T-cell (primary cell): ENCODE results near the gene NUP188. TPM values are rescaled to one million over a fixed set of nuclear protein-coding genes. Genes with fewer than 3 reads are reported as not detected.

Source experiments
- ATAC-seq, 4 experiments: fragments of 200-7000 bp in 3 of 4; fragments of 150-1000 bp in 1 of 4; cut with Tn5 transposase; replicated peaks in 1 of 4; 1 replicate in 3 of 4; 2 replicates in 1 of 4; pipeline ENCODE4 v1.10.0; 2021; ENCODE audit warnings: moderate library complexity in 3 of 4, mild to moderate bottlenecking in 2 of 4, moderate number of reproducible peaks in 1 of 4
- CTCF ChIA-PET, 2 donors: fragments of 300-600 bp; sonication (Branson Sonifier 250); formaldehyde crosslinking; loops; one replicate each; lab custom pipeline; 2022; ENCODE audit warnings: antibody characterized with exemption in 2 of 2; lab: Charles Lee
- POLR2A ChIA-PET, 2 donors: fragments of 300-600 bp; sonication (Branson Sonifier 250); formaldehyde crosslinking; loops; one replicate each; lab custom pipeline; 2022; ENCODE audit warnings: antibody characterized with exemption in 2 of 2; lab: Charles Lee
- DNase-seq, 35 experiments: peaks; one replicate each; pipeline versions ENCODE4 v3.0.0 to v3.0.0-alpha.2; 2013 to 2023
- H3K27ac ChIP-seq: one replicate; pipeline ENCODE4 v1.5.1; 2013; ENCODE audit warnings: low read length
- H3K27me3 ChIP-seq, 2 experiments: replicated peaks in 1 of 2; 1 replicate in 1 of 2; 2 replicates in 1 of 2; pipeline versions ENCODE4 v1.6.1 to v1.7.0; 2013; ENCODE audit warnings: low read length in 1 of 2, mixed read lengths in 1 of 2; ENCODE audit not compliant: control insufficient read depth in 2 of 2, insufficient read depth in 2 of 2; ENCODE audit errors: extremely low read depth in 1 of 2
- H3K36me3 ChIP-seq, 2 donors: 1 replicate in 1 of 2; 2 replicates in 1 of 2; pipeline versions ENCODE4 v1.6.1 to v1.7.0; 2013; ENCODE audit warnings: low read length in 1 of 2; ENCODE audit not compliant: control insufficient read depth in 2 of 2, insufficient read depth in 1 of 2; ENCODE audit errors: extremely low read depth in 1 of 2
- H3K4me1 ChIP-seq, 2 experiments: 1 replicate in 1 of 2; 2 replicates in 1 of 2; pipeline versions ENCODE4 v1.6.1 to v1.7.0; 2013; ENCODE audit warnings: low read length in 2 of 2, mixed read lengths in 1 of 2; ENCODE audit not compliant: insufficient read depth in 2 of 2, control insufficient read depth in 1 of 2; ENCODE audit errors: extremely low read depth in 1 of 2
- H3K4me3 ChIP-seq, 2 donors: 1 replicate in 1 of 2; 2 replicates in 1 of 2; pipeline versions ENCODE4 v1.5.1 to v1.7.0; 2013; ENCODE audit warnings: mild to moderate bottlenecking in 2 of 2, low read length in 1 of 2, moderate library complexity in 1 of 2; ENCODE audit not compliant: control insufficient read depth in 1 of 2; ENCODE audit errors: extremely low read depth in 1 of 2
- H3K9me3 ChIP-seq: 2 replicates; pipeline ENCODE4 v1.7.0; 2013
- H3K27ac Mint-ChIP-seq, 2 donors: one replicate each; pipeline ENCODE4 v1.8.0; 2020 to 2021; ENCODE audit warnings: mild to moderate bottlenecking in 2 of 2, mixed read lengths in 2 of 2
- H3K27me3 Mint-ChIP-seq, 2 donors: one replicate each; pipeline ENCODE4 v1.8.0; 2021 to 2022; ENCODE audit warnings: mixed read lengths in 2 of 2
- H3K36me3 Mint-ChIP-seq: one replicate; pipeline ENCODE4 v1.8.0; 2021; ENCODE audit warnings: mixed read lengths
- H3K4me1 Mint-ChIP-seq, 3 donors: one replicate each; pipeline ENCODE4 v1.8.0; 2020 to 2022; ENCODE audit warnings: mixed read lengths in 3 of 3, mild to moderate bottlenecking in 1 of 3
- H3K4me3 Mint-ChIP-seq, 3 donors: one replicate each; pipeline ENCODE4 v1.8.0; 2020 to 2022; ENCODE audit warnings: mild to moderate bottlenecking in 3 of 3, mixed read lengths in 3 of 3, moderate library complexity in 3 of 3
- H3K9me3 Mint-ChIP-seq, 3 donors: one replicate each; pipeline ENCODE4 v1.8.0; 2020 to 2022; ENCODE audit warnings: mixed read lengths in 3 of 3
- WGBS: methylation state at CpG from one replicate; pipeline ENCODE4 v1.1.5; 2013; ENCODE audit warnings: missing lambda C conversion rate; ENCODE audit not compliant: insufficient coverage; 5-methylcytosine and 5-hydroxymethylcytosine counted together
- total RNA-seq, 35 experiments: library from RNA in 6 of 35; stranded (reverse) in 6 of 35; fragments of 120-200 nt in 1 of 35; gene quantifications; one replicate each; pipeline versions ENCODE4 v1.2.1 to v1.2.4 and lab custom pipeline; 2013 to 2026

NUP188 gene
- total RNA-seq, 5 donors from 2014 or later (not counting 1 experiment from before 2014, with no cell fraction given) = 51.0 to 78.4 (median 71.3) TPM

GRCh38 chr9:128913048-128913900, 34.2 kb upstream of the NUP188 start:
- no peaks in the 10 kb centered on the region for H3K9me3 ChIP-seq
- H3K4me3 ChIP-seq = no peak overlapping the region
- H3K4me1 Mint-ChIP-seq = peaks cover 34 to 46% (median 46%) of the 10 kb centered on the region in 3 donors
- H3K9me3 Mint-ChIP-seq = no peaks in the 10 kb centered on the region
- peaks cover 37 to 61% of the 10 kb centered on the region in 2 donors for H3K36me3 ChIP-seq
- H3K27ac ChIP-seq = no peak overlapping the region
- no peak for DNase-seq
- H3K36me3 Mint-ChIP-seq = peaks cover 40% of the 10 kb centered on the region
- peak overlapping the region; percentile 80 to 84 for H3K27ac Mint-ChIP-seq
- ChIA-PET CTCF (no interaction called here), POLR2A (no interaction called here)
- no peak for ATAC-seq
- H3K27me3 Mint-ChIP-seq = no peaks in the 10 kb centered on the region
- peak overlapping the region in 1 of 3 donors; percentile 51 for H3K4me3 Mint-ChIP-seq
- peaks cover 10 to 60% of the 10 kb centered on the region in 2 experiments for H3K4me1 ChIP-seq
- peaks cover 0 to 2% of the 10 kb centered on the region in 2 experiments for H3K27me3 ChIP-seq
- 98% methylated on average over 12 of the region's 15 CpGs for WGBS

- DNase-seq (no peak), ATAC-seq (no peak)
- Histone ChIP-seq H3K4me3 (no peak overlapping the region), H3K36me3 (peaks cover 41 to 58% of the 10 kb centered on the region in 2 donors), H3K9me3 (no peaks in the 10 kb centered on the region), H3K27me3 (peaks cover 0 to 2% of the 10 kb centered on the region in 2 experiments), H3K4me1 (peaks cover 12 to 55% of the 10 kb centered on the region in 2 experiments), H3K27ac (no peak overlapping the region)
- Mint-ChIP-seq H3K36me3 (peaks cover 35% of the 10 kb centered on the region), H3K9me3 (no peaks in the 10 kb centered on the region), H3K4me1 (peaks cover 29 to 45% (median 41%) of the 10 kb centered on the region in 3 donors), H3K27me3 (no peaks in the 10 kb centered on the region), H3K4me3 (no peak overlapping the region), H3K27ac (peak overlapping the region in 1 of 2 donors; percentile 39)
- 76% methylated on average over 16 of the region's 23 CpGs for WGBS
- ChIA-PET POLR2A (no interaction called here), CTCF (no interaction called here)
These were observed 33.3 kb upstream of the NUP188 start for GRCh38 chr9:128913995-128914772.

- 95% methylated on average over 12 of the region's 18 CpGs for WGBS
- Mint-ChIP-seq H3K9me3 (no peaks in the 10 kb centered on the region), H3K36me3 (peaks cover 30% of the 10 kb centered on the region), H3K4me3 (no peak overlapping the region), H3K27me3 (no peaks in the 10 kb centered on the region), H3K4me1 (peaks cover 21 to 36% (median 33%) of the 10 kb centered on the region in 3 donors), H3K27ac (no peak overlapping the region)
- peaks cover 6 to 35% of the 10 kb centered on the region in 2 experiments for H3K4me1 ChIP-seq
- H3K4me3 ChIP-seq = no peak overlapping the region
- POLR2A ChIA-PET = interaction anchor here in 1 of 2 donors (0.6 to 0.7 kb wide), 2 partner anchors 20 to 87 kb away, joined by 7 read pairs; no protein-coding TSS in a partner anchor
- no peak for DNase-seq
- CTCF ChIA-PET = no interaction called here
- peaks cover 35 to 46% of the 10 kb centered on the region in 2 donors for H3K36me3 ChIP-seq
- H3K27ac ChIP-seq = no peak overlapping the region
- H3K9me3 ChIP-seq = no peaks in the 10 kb centered on the region
- H3K27me3 ChIP-seq = peaks cover 0 to 2% of the 10 kb centered on the region in 2 experiments
- no peak for ATAC-seq
These were observed 31.3 kb upstream of the NUP188 start for GRCh38 chr9:128916204-128916603.

GRCh38 chr9:128916745-128917144, 30.8 kb upstream of the NUP188 start:
- Histone ChIP-seq H3K4me1 (peaks cover 2 to 34% of the 10 kb centered on the region in 2 experiments), H3K4me3 (no peak overlapping the region), H3K27ac (no peak overlapping the region), H3K9me3 (no peaks in the 10 kb centered on the region), H3K27me3 (peaks cover 0 to 4% of the 10 kb centered on the region in 2 experiments), H3K36me3 (peaks cover 35 to 45% of the 10 kb centered on the region in 2 donors)
- H3K4me1 Mint-ChIP-seq = peaks cover 16 to 35% (median 31%) of the 10 kb centered on the region in 3 donors
- no peaks in the 10 kb centered on the region for H3K9me3 Mint-ChIP-seq
- H3K36me3 Mint-ChIP-seq = peaks cover 30% of the 10 kb centered on the region
- no peaks in the 10 kb centered on the region for H3K27me3 Mint-ChIP-seq
- 94% methylated on average over 3 of the region's 11 CpGs for WGBS
- H3K4me3 Mint-ChIP-seq = no peak overlapping the region
- ChIA-PET CTCF (interaction anchor here in 1 of 2 donors (0.6 kb wide), 1 partner anchor 16 kb away, joined by 3 read pairs; no protein-coding TSS in a partner anchor), POLR2A (interaction anchor here in 1 of 2 donors (0.6 to 0.7 kb wide), 2 partner anchors 20 to 86 kb away, joined by 7 read pairs; no protein-coding TSS in a partner anchor)
- ATAC-seq (no peak), DNase-seq (no peak)
- H3K27ac Mint-ChIP-seq = peak overlapping the region in 1 of 2 donors; percentile 74

- peaks cover 10 to 33% (median 28%) of the 10 kb centered on the region in 3 donors for H3K4me1 Mint-ChIP-seq
- 97% methylated on average over 22 of the region's 26 CpGs for WGBS
These were observed 30.2 kb upstream of the NUP188 start for GRCh38 chr9:128917151-128917849.

More at GRCh38 chr9:128917151-128917849, 30.2 kb upstream of the NUP188 start:
- Mint-ChIP-seq H3K9me3 (no peaks in the 10 kb centered on the region), H3K27ac (peak overlapping the region in 1 of 2 donors; percentile 74), H3K27me3 (no peaks in the 10 kb centered on the region), H3K36me3 (peaks cover 30% of the 10 kb centered on the region), H3K4me3 (no peak overlapping the region)
- no peak for ATAC-seq
- H3K9me3 ChIP-seq = no peaks in the 10 kb centered on the region
- no peak for DNase-seq
- peaks cover 33 to 45% of the 10 kb centered on the region in 2 donors for H3K36me3 ChIP-seq
- peaks cover 2 to 34% of the 10 kb centered on the region in 2 experiments for H3K4me1 ChIP-seq
- CTCF ChIA-PET = interaction anchor here in 1 of 2 donors (0.6 kb wide), 1 partner anchor 16 kb away, joined by 3 read pairs; no protein-coding TSS in a partner anchor
- no peak overlapping the region for H3K27ac ChIP-seq
- peaks cover 0 to 7% of the 10 kb centered on the region in 2 experiments for H3K27me3 ChIP-seq
- no peak overlapping the region for H3K4me3 ChIP-seq
- POLR2A ChIA-PET = interaction anchor here in 1 of 2 donors (0.6 to 0.7 kb wide), 2 partner anchors 19 to 85 kb away, joined by 7 read pairs; no protein-coding TSS in a partner anchor
